Activated CD8-positive, alpha-beta T cell treated with anti-CD3 and anti-CD28 coated beads for 36 hours (primary cell): ENCODE data around the gene LAD1. TPM values are rescaled to one million over a fixed set of nuclear protein-coding genes. Genes with fewer than 3 reads are reported as not detected.
A peak's percentile ranks its signal among the peaks of the same experiment; 100 is the strongest.

Experiments
- ATAC-seq: fragments of 200-7000 bp; cut with Tn5 transposase; one replicate; pipeline ENCODE4 v1.10.0; 2021; ENCODE audit warnings: mild to moderate bottlenecking, moderate library complexity
- CTCF ChIA-PET: fragments of 350-600 bp; sonication (Branson Sonifier 250); formaldehyde crosslinking; loops from one replicate; lab custom pipeline; 2021; ENCODE audit warnings: antibody characterized with exemption; lab: Charles Lee
- POLR2A ChIA-PET: fragments of 350-600 bp; sonication (Branson Sonifier 250); formaldehyde crosslinking; loops from one replicate; lab custom pipeline; 2021; ENCODE audit warnings: antibody characterized with exemption; lab: Charles Lee
- DNase-seq: peaks from one replicate; pipeline ENCODE4 v3.0.0-alpha.2; 2020
- H3K27ac Mint-ChIP-seq: one replicate; pipeline ENCODE4 v1.8.0; 2021; ENCODE audit warnings: mild to moderate bottlenecking, mixed read lengths
- H3K27me3 Mint-ChIP-seq: one replicate; pipeline ENCODE4 v1.8.0; 2021; ENCODE audit warnings: mixed read lengths
- H3K36me3 Mint-ChIP-seq: one replicate; pipeline ENCODE4 v1.8.0; 2021; ENCODE audit warnings: low read depth, mixed read lengths
- H3K4me1 Mint-ChIP-seq: one replicate; pipeline ENCODE4 v1.8.0; 2021; ENCODE audit warnings: low read depth, mixed read lengths
- H3K4me3 Mint-ChIP-seq: one replicate; pipeline ENCODE4 v1.8.0; 2021; ENCODE audit warnings: mild to moderate bottlenecking, moderate library complexity, mixed read lengths
- H3K9me3 Mint-ChIP-seq: one replicate; pipeline ENCODE4 v1.8.0; 2021; ENCODE audit warnings: mixed read lengths
- CTCF ChIP-seq: fragments of 200-600 bp; IDR thresholded peaks from one replicate; pipeline ENCODE4 v1.8.0; 2022; ENCODE audit warnings: antibody characterized with exemption, mild to moderate bottlenecking
- intact Hi-C: fragments of 100-400 bp; cut with micrococcal nuclease; formaldehyde crosslinking; loops from one replicate; pipeline ENCODE4 v1.10.0; 2022
- total RNA-seq, 2 experiments: library from RNA; stranded (reverse); gene quantifications; one replicate each; pipeline ENCODE4 v1.2.3, GENCODE V29; 2021

Gene LAD1
- total RNA-seq, 2 experiments from 2014 or later = not detected

- ChIA-PET POLR2A (no interaction called here), CTCF (interaction anchor here (0.9 to 1.3 kb wide), 5 partner anchors 12 to 82 kb away, joined by 3 to 5 read pairs (median 4); no protein-coding TSS in a partner anchor)
- peaks cover 9% of the 10 kb centered on the region for H3K27me3 Mint-ChIP-seq
- peaks cover 6% of the 10 kb centered on the region for H3K4me1 Mint-ChIP-seq
- H3K27ac Mint-ChIP-seq = no peak overlapping the region
- H3K9me3 Mint-ChIP-seq = no peaks in the 10 kb centered on the region
- ATAC-seq (no peak), DNase-seq (no peak)
- no peak overlapping the region for H3K4me3 Mint-ChIP-seq
- intact Hi-C loops = no loop called here
- H3K36me3 Mint-ChIP-seq = no peaks in the 10 kb centered on the region
- TF ChIP-seq CTCF = no peak
These were observed 31.7 kb upstream of the LAD1 start for GRCh38 chr1:201430776-201431175.

GRCh38 chr1:201429736-201430501 lies 30.8 kb upstream of the LAD1 start:
- no peak for TF ChIP-seq CTCF
- DNase-seq = no peak
- Mint-ChIP-seq H3K4me3 (no peak overlapping the region), H3K27ac (no peak overlapping the region), H3K9me3 (no peaks in the 10 kb centered on the region), H3K36me3 (no peaks in the 10 kb centered on the region), H3K4me1 (peaks cover 3% of the 10 kb centered on the region), H3K27me3 (peaks cover 7% of the 10 kb centered on the region)
- POLR2A ChIA-PET = no interaction called here
- CTCF ChIA-PET = no interaction called here
- ATAC-seq = no peak
- intact Hi-C loops = no loop called here

- ATAC-seq (no peak), DNase-seq (no peak)
- Mint-ChIP-seq H3K27me3 (peaks cover 7% of the 10 kb centered on the region), H3K4me3 (no peak overlapping the region), H3K4me1 (peaks cover 3% of the 10 kb centered on the region), H3K36me3 (no peaks in the 10 kb centered on the region), H3K27ac (no peak overlapping the region), H3K9me3 (no peaks in the 10 kb centered on the region)
- POLR2A ChIA-PET = no interaction called here
- no peak for TF ChIP-seq CTCF
- intact Hi-C loops = no loop called here
- CTCF ChIA-PET = no interaction called here
These were observed 28.8 kb upstream of the LAD1 start for GRCh38 chr1:201427963-201428362.

- CTCF ChIA-PET = interaction anchor here (1.2 kb wide), 1 partner anchor 22 kb away, joined by 3 read pairs; no protein-coding TSS in a partner anchor
- no peaks in the 10 kb centered on the region for H3K36me3 Mint-ChIP-seq
- ATAC-seq (peak; percentile 79), DNase-seq (peak; percentile 47)
- intact Hi-C loops = no loop called here
- no peak overlapping the region for H3K4me3 Mint-ChIP-seq
- H3K27me3 Mint-ChIP-seq = peaks cover 7% of the 10 kb centered on the region
- H3K4me1 Mint-ChIP-seq = peaks cover 3% of the 10 kb centered on the region
- POLR2A ChIA-PET = no interaction called here
- no peak for TF ChIP-seq CTCF
- no peak overlapping the region for H3K27ac Mint-ChIP-seq
- H3K9me3 Mint-ChIP-seq = no peaks in the 10 kb centered on the region
These were observed 27.6 kb upstream of the LAD1 start for GRCh38 chr1:201426479-201427310.

- DNase-seq (no peak), ATAC-seq (no peak)
- no peak for TF ChIP-seq CTCF
- H3K4me1 Mint-ChIP-seq = peaks cover 3% of the 10 kb centered on the region
- POLR2A ChIA-PET = no interaction called here
- H3K27ac Mint-ChIP-seq = no peak overlapping the region
- no peaks in the 10 kb centered on the region for H3K36me3 Mint-ChIP-seq
- no peaks in the 10 kb centered on the region for H3K27me3 Mint-ChIP-seq
- CTCF ChIA-PET = interaction anchor here (1.4 kb wide), 1 partner anchor 11 kb away, joined by 4 read pairs; no protein-coding TSS in a partner anchor
- intact Hi-C loops = no loop called here
- H3K4me3 Mint-ChIP-seq = no peak overlapping the region
- no peaks in the 10 kb centered on the region for H3K9me3 Mint-ChIP-seq
These were observed 25.0 kb upstream of the LAD1 start for GRCh38 chr1:201424146-201424545.
